H9 (cell line): Measurements from ENCODE around the gene MYBPC2. TPM values are rescaled to one million over a fixed set of nuclear protein-coding genes. Genes with fewer than 3 reads are reported as not detected.

Experiments used
- DNase-seq: peaks from one replicate; pipeline ENCODE4 v3.0.0-alpha.2; 2017
- H2AFZ ChIP-seq: one replicate; pipeline ENCODE4 v1.6.1; 2013; ENCODE audit warnings: mild to moderate bottlenecking, low read length, control low read depth, moderate library complexity
- H2AK5ac ChIP-seq: 2 replicates; pipeline ENCODE4 v1.6.1; 2013; ENCODE audit warnings: low read length, control low read depth, mixed read lengths; ENCODE audit not compliant: insufficient read length
- H2BK120ac ChIP-seq: one replicate; pipeline ENCODE4 v1.6.1; 2013; ENCODE audit warnings: low read depth, mild to moderate bottlenecking, low read length, control low read depth, inconsistent platforms; ENCODE audit not compliant: poor library complexity, severe bottlenecking
- H2BK12ac ChIP-seq: 2 replicates; pipeline ENCODE4 v1.6.1; 2013; ENCODE audit warnings: low read length, control low read depth, mixed read lengths, low read depth; ENCODE audit not compliant: insufficient read length
- H2BK15ac ChIP-seq: 2 replicates; pipeline ENCODE4 v1.6.1; 2013; ENCODE audit warnings: low read depth, low read length, control low read depth
- H2BK20ac ChIP-seq: one replicate; pipeline ENCODE4 v1.6.1; 2013; ENCODE audit warnings: low read depth, mild to moderate bottlenecking, low read length, control low read depth, inconsistent platforms; ENCODE audit not compliant: poor library complexity, severe bottlenecking
- H2BK5ac ChIP-seq: 2 replicates; pipeline ENCODE4 v1.6.1; 2013; ENCODE audit warnings: low read length, control low read depth, mixed read lengths; ENCODE audit not compliant: insufficient read length
- H3K14ac ChIP-seq: 2 replicates; pipeline ENCODE4 v1.6.1; 2013; ENCODE audit warnings: low read length, control low read depth; ENCODE audit not compliant: insufficient read depth
- H3K18ac ChIP-seq: 2 replicates; pipeline ENCODE4 v1.6.1; 2013; ENCODE audit warnings: low read depth, mild to moderate bottlenecking, mixed read lengths, low read length, control low read depth; ENCODE audit not compliant: insufficient read length
- H3K23ac ChIP-seq: 2 replicates; pipeline ENCODE4 v1.6.1; 2013; ENCODE audit warnings: low read length, control low read depth, mixed read lengths, low read depth; ENCODE audit not compliant: insufficient read length
- H3K23me2 ChIP-seq: 2 replicates; pipeline ENCODE4 v1.6.1; 2013; ENCODE audit warnings: low read depth, mild to moderate bottlenecking, mixed read lengths, low read length, control low read depth; ENCODE audit not compliant: insufficient read length, poor library complexity, severe bottlenecking
- H3K27ac ChIP-seq: 2 replicates; pipeline ENCODE4 v1.5.1; 2013; ENCODE audit warnings: low read length, control low read depth, mixed read lengths, low read depth; ENCODE audit not compliant: insufficient read length
- H3K27me3 ChIP-seq: 2 replicates; pipeline ENCODE4 v1.6.1; 2013; ENCODE audit warnings: low read length, control low read depth, inconsistent platforms; ENCODE audit not compliant: insufficient read depth
- H3K4ac ChIP-seq: 2 replicates; pipeline ENCODE4 v1.6.1; 2013; ENCODE audit warnings: low read depth, mild to moderate bottlenecking, control low read depth, inconsistent platforms, low read length, moderate library complexity
- H3K4me1 ChIP-seq: 2 replicates; pipeline ENCODE4 v1.6.1; 2013; ENCODE audit warnings: low read length, control low read depth, inconsistent platforms; ENCODE audit not compliant: insufficient read depth
- H3K4me2 ChIP-seq: 2 replicates; pipeline ENCODE4 v1.6.1; 2013; ENCODE audit warnings: low read length, control low read depth, mixed read lengths; ENCODE audit not compliant: insufficient read length, insufficient read depth
- H3K56ac ChIP-seq: 2 replicates; pipeline ENCODE4 v1.6.1; 2013; ENCODE audit warnings: low read depth, mild to moderate bottlenecking, mixed read lengths, low read length, control low read depth; ENCODE audit not compliant: insufficient read length
- H3K79me1 ChIP-seq: 2 replicates; pipeline ENCODE4 v1.6.1; 2013; ENCODE audit warnings: low read depth, mild to moderate bottlenecking, moderate library complexity, low read length, control low read depth, inconsistent platforms; ENCODE audit not compliant: insufficient read depth, poor library complexity, severe bottlenecking
- H3K79me2 ChIP-seq: 2 replicates; pipeline ENCODE4 v1.6.1; 2013; ENCODE audit warnings: low read length, control low read depth, inconsistent platforms; ENCODE audit not compliant: insufficient read depth
- H3K9ac ChIP-seq: 2 replicates; pipeline ENCODE4 v1.6.1; 2013; ENCODE audit warnings: low read length, control low read depth, mixed read lengths; ENCODE audit not compliant: insufficient read length; ENCODE audit errors: extremely low read depth
- H3K9me3 ChIP-seq: one replicate; pipeline ENCODE4 v1.6.1; 2013; ENCODE audit warnings: low read depth, low read length, inconsistent platforms; ENCODE audit not compliant: control insufficient read depth
- H3T11ph ChIP-seq: one replicate; pipeline ENCODE4 v1.6.1; 2013; ENCODE audit warnings: mild to moderate bottlenecking, low read length, control low read depth, inconsistent platforms
- H4K20me1 ChIP-seq: one replicate; pipeline ENCODE4 v1.6.1; 2013; ENCODE audit not compliant: control insufficient read depth, insufficient read length, insufficient read depth
- H4K5ac ChIP-seq: 2 replicates; pipeline ENCODE4 v1.6.1; 2013; ENCODE audit warnings: low read depth, mild to moderate bottlenecking, mixed read lengths, low read length, control low read depth; ENCODE audit not compliant: insufficient read length
- H4K8ac ChIP-seq: replicated peaks from 2 replicates; pipeline ENCODE4 v1.6.1; 2013; ENCODE audit warnings: low read length, control low read depth, mixed read lengths, low read depth; ENCODE audit not compliant: insufficient read length
- H4K91ac ChIP-seq: 2 replicates; pipeline ENCODE4 v1.6.1; 2013; ENCODE audit warnings: low read depth, mild to moderate bottlenecking, moderate library complexity, mixed read lengths, low read length, control low read depth; ENCODE audit not compliant: insufficient read length
- H3K27ac Mint-ChIP-seq, 3 experiments: 2 replicates in 2 of 3; 3 replicates in 1 of 3; pipeline ENCODE4 v1.8.0; 2020 to 2021; ENCODE audit warnings: mixed read lengths in 3 of 3, mild to moderate bottlenecking in 1 of 3, moderate library complexity in 1 of 3
- H3K27me3 Mint-ChIP-seq: 2 replicates; pipeline ENCODE4 v1.8.0; 2021; ENCODE audit warnings: low read depth, mild to moderate bottlenecking, moderate library complexity, mixed read lengths
- H3K36me3 Mint-ChIP-seq, 3 experiments: 2 replicates in 2 of 3; 3 replicates in 1 of 3; pipeline ENCODE4 v1.8.0; 2020 to 2021; ENCODE audit warnings: low read depth in 3 of 3, mixed read lengths in 3 of 3; ENCODE audit not compliant: insufficient read depth in 1 of 3
- H3K4me1 Mint-ChIP-seq, 2 experiments: 2 replicates each; pipeline ENCODE4 v1.8.0; 2020; ENCODE audit warnings: mixed read lengths in 2 of 2
- H3K4me3 Mint-ChIP-seq, 2 experiments: 2 replicates in 1 of 2; 3 replicates in 1 of 2; pipeline ENCODE4 v1.8.0; 2020 to 2021; ENCODE audit warnings: mild to moderate bottlenecking in 2 of 2, mixed read lengths in 2 of 2, moderate library complexity in 1 of 2
- H3K9me3 Mint-ChIP-seq, 2 experiments: 2 replicates in 1 of 2; 3 replicates in 1 of 2; pipeline ENCODE4 v1.8.0; 2020; ENCODE audit warnings: mild to moderate bottlenecking in 2 of 2, mixed read lengths in 2 of 2, moderate library complexity in 1 of 2
- CTCF ChIP-seq: fragments of 200-600 bp; sonication (generic); conservative IDR thresholded peaks from 3 replicates; pipeline ENCODE4 v1.8.0; 2021; ENCODE audit warnings: antibody characterized with exemption, mild to moderate bottlenecking
- WGBS: extraction: QIAGEN DNeasy Blood & Tissue Kit; methylation state at CpG from one replicate; pipeline ENCODE4 v1.1.7; 2013; ENCODE audit warnings: missing lambda C conversion rate, low lambda C conversion rate, mixed read lengths; ENCODE audit not compliant: insufficient read length; ENCODE audit errors: extremely low coverage; 5-methylcytosine and 5-hydroxymethylcytosine counted together
- total RNA-seq: library from RNA; stranded (reverse); gene quantifications from 2 replicates; pipeline ENCODE4 v1.2.1, GENCODE V29; 2021

Gene MYBPC2
- total RNA-seq, 1 experiment from 2014 or later: 4.9 TPM

GRCh38 chr19:50420127-50420526 is 12.6 kb upstream of the MYBPC2 start:
- peaks cover 20 to 24% of the 10 kb centered on the region in 2 experiments for H3K4me1 Mint-ChIP-seq
- Histone ChIP-seq H4K8ac (no peak overlapping the region), H3K9me3 (no peaks in the 10 kb centered on the region), H2BK15ac (no peak overlapping the region), H4K91ac (no peak overlapping the region), H3K23me2 (peaks cover 15% of the 10 kb centered on the region), H3K18ac (no peak overlapping the region), H3K9ac (no peak overlapping the region), H3K4me1 (no peaks in the 10 kb centered on the region), H3K79me1 (no peaks in the 10 kb centered on the region), H4K5ac (no peak overlapping the region), H3K79me2 (peaks cover 3% of the 10 kb centered on the region; the same call in 1 of the 2 replicates), H2AK5ac (no peak overlapping the region), H2BK20ac (no peak overlapping the region), H3K27me3 (no peaks in the 10 kb centered on the region), H2BK120ac (no peak overlapping the region), H3K27ac (no peak overlapping the region), H2AFZ (no peak overlapping the region), H3K4ac (no peak overlapping the region), H3K56ac (no peak overlapping the region), H3T11ph (no peak overlapping the region), H2BK5ac (no peak overlapping the region), H2BK12ac (no peak overlapping the region), H3K4me2 (peak overlapping the region; percentile 93), H3K14ac (no peak overlapping the region), H3K23ac (no peak overlapping the region), H4K20me1 (no peaks in the 10 kb centered on the region)
- no peak for TF ChIP-seq CTCF
- H3K4me3 Mint-ChIP-seq: peak overlapping the region; percentile 77 to 90
- peaks cover 0 to 22% (median 7%) of the 10 kb centered on the region in 3 experiments; a peak in 3 of 7 replicates for H3K36me3 Mint-ChIP-seq
- H3K27ac Mint-ChIP-seq: peak overlapping the region in 2 of 3 experiments; percentile 8 to 15; a peak in 1 of 7 replicates
- WGBS: no CpG with 5 or more reads among the region's 3 CpGs
- peaks cover 0 to 3% of the 10 kb centered on the region in 2 experiments; a peak in 1 of 5 replicates for H3K9me3 Mint-ChIP-seq
- peaks cover 9% of the 10 kb centered on the region for H3K27me3 Mint-ChIP-seq
- DNase-seq: no peak
